ENCODE results near the gene EAF2.

Gene EAF2

GRCh38 chr3:121883507-121883906 lies 48.5 kb downstream of the EAF2 start:
- DNase-seq (no peak), ATAC-seq (replicated peaks) (no peak)
- Mint-ChIP-seq H3K36me3 (peaks cover 36 to 41% of the 10 kb centered on the region in 2 donors), H3K27me3 (no peaks in the 10 kb centered on the region), H3K27ac (no peak overlapping the region), H3K4me3 (no peak overlapping the region), H3K4me1 (peaks cover 12 to 36% of the 10 kb centered on the region in 2 donors), H3K9me3 (no peaks in the 10 kb centered on the region)

- H3K4me1 Mint-ChIP-seq, result peaks cover 8 to 19% of the 10 kb centered on the region in 2 donors
- ATAC-seq (replicated peaks), result no peak
- H3K27me3 Mint-ChIP-seq, result no peaks in the 10 kb centered on the region
- no peaks in the 10 kb centered on the region for H3K9me3 Mint-ChIP-seq
- DNase-seq, result no peak
- peaks cover 27 to 31% of the 10 kb centered on the region in 2 donors for H3K36me3 Mint-ChIP-seq
- H3K27ac Mint-ChIP-seq, result no peak overlapping the region
- no peak overlapping the region for H3K4me3 Mint-ChIP-seq
Measured at GRCh38 chr3:121885386-121885785, 50.4 kb downstream of the EAF2 start.

DNA sequence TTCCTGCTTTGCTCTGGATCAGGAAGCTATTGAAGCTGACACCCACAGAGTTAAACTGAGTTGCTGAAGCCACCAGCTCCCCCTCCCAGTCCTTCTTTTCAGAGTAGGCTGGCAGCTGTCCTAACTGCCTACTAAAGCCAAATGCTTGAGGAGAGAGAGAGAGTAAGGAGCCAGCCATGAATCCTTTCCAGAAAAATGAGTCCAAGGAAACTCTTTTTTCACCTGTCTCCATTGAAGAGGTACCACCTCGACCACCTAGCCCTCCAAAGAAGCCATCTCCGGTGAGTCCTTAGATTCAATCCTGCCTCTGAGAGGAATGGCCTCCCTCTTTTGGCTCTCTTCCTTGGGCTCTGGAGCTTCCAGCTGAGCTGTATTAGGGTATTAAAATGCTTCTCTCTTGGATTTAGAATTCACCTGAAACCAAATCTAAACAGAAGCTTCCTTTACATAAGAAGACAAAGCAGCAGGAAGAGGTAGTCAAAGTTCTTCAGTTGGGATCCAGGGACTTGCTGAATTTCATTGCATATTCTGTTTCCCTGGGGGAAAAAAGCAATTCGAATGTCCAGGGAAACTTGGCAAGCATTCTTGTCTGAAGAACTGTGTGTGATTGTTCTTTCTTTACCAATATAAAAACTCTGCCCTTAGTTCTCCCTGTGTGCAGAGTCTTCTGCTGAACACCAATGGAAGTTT lies 59.4 kb downstream of the EAF2 start, which contains the start of gene SLC15A2:
Gene SLC15A2, plus strand, starts transcription at position 101 of the 690 bp plus-strand sequence. Its CDS starts 76 bp downstream, at position 177.
- DNase-seq, result no peak
- H3K36me3 Mint-ChIP-seq, result peaks cover 22 to 29% of the 10 kb centered on the region in 2 donors
- no peaks in the 10 kb centered on the region for H3K4me1 Mint-ChIP-seq
- no peak within 1 kb of the TSS for H3K4me3 Mint-ChIP-seq
- H3K27me3 Mint-ChIP-seq, result no peaks in the 10 kb centered on the region
- H3K9me3 Mint-ChIP-seq, result no peaks in the 10 kb centered on the region
- no peak for ATAC-seq (replicated peaks)
- H3K27ac Mint-ChIP-seq, result no peak within 1 kb of the TSS

GRCh38 chr3:121895121-121895520 lies 60.1 kb downstream of the EAF2 start:
- Mint-ChIP-seq H3K4me1 (no peaks in the 10 kb centered on the region), H3K27ac (no peak overlapping the region), H3K36me3 (peaks cover 25 to 33% of the 10 kb centered on the region in 2 donors), H3K9me3 (no peaks in the 10 kb centered on the region), H3K27me3 (no peaks in the 10 kb centered on the region), H3K4me3 (no peak overlapping the region)
- no peak for ATAC-seq (replicated peaks)
- no peak for DNase-seq

- ATAC-seq (replicated peaks), result no peak
- Mint-ChIP-seq H3K4me1 (no peaks in the 10 kb centered on the region), H3K36me3 (peaks cover 30 to 39% of the 10 kb centered on the region in 2 donors), H3K4me3 (no peak overlapping the region), H3K27ac (no peak overlapping the region), H3K27me3 (no peaks in the 10 kb centered on the region), H3K9me3 (no peaks in the 10 kb centered on the region)
- no peak for DNase-seq
Measured at GRCh38 chr3:121895736-121896135, 60.7 kb downstream of the EAF2 start.

GRCh38 chr3:121896823-121897222 lies 61.8 kb downstream of the EAF2 start:
- ATAC-seq (replicated peaks), result no peak

DNA sequence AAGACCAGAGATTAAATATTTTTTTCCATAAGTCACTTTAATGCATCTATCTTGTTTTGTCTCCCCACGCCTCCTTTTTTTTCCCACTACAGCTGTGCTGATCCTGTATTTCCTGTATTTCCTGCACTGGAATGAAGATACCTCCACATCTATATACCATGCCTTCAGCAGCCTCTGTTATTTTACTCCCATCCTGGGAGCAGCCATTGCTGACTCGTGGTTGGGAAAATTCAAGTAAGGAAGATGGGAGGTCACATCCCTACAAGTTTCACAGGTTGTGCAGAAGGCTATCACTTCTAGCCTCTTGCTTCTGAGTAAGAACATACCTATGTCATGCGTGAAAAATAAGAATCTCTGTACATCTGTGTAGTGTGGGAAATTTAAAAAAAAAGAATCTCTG lies 62.3 kb downstream of the EAF2 start:
- peaks cover 0 to 2% of the 10 kb centered on the region in 2 donors for H3K9me3 Mint-ChIP-seq
- ATAC-seq (replicated peaks), result no peak
- no peak overlapping the region for H3K27ac Mint-ChIP-seq

More at GRCh38 chr3:121896823-121897222, 61.8 kb downstream of the EAF2 start:
- H3K4me1 Mint-ChIP-seq, result no peaks in the 10 kb centered on the region
- H3K9me3 Mint-ChIP-seq, result peaks cover 0 to 2% of the 10 kb centered on the region in 2 donors
- H3K27ac Mint-ChIP-seq, result no peak overlapping the region
- no peaks in the 10 kb centered on the region for H3K27me3 Mint-ChIP-seq
- H3K4me3 Mint-ChIP-seq, result no peak overlapping the region
- peaks cover 38 to 46% of the 10 kb centered on the region in 2 donors for H3K36me3 Mint-ChIP-seq
- no peak for DNase-seq

DNA sequence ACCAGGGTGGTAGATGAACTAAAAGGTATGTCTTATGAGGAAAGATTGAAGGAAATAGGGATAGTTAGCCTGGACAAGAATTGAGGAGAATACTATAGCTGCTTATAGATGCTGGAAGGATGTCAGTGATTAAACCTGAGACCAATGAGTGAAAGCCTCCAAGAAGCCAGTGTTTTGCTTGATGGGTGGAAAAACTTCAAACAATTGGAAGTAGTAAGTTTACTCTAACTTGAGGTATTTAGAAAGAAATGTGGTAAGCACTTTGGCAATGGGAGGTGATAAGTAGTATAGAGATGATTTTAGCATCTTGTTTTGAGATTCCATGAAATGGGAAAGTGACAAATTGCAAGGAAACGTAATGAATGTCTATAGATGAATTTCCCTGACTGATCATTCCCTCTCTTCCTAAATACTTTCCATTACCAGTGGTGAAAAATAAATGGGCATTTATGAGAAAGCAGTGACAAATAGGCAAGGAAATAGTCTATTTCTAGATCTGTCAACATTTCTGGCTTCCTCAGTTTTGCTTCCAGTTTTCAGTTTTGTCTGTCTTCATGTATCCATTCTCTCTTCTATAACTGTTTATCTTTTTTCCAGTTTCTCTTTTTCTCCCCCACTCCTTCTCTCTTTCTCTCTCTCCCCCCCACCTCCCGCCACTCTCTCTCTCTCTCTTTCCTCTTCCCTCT lies 78.4 kb downstream of the EAF2 start:
- no peak for DNase-seq

More for the DNA sequence above, 62.3 kb downstream of the EAF2 start:
- Mint-ChIP-seq H3K4me1 (no peaks in the 10 kb centered on the region), H3K36me3 (peaks cover 39 to 49% of the 10 kb centered on the region in 2 donors), H3K27me3 (no peaks in the 10 kb centered on the region), H3K4me3 (no peak overlapping the region)
- DNase-seq, result no peak

GRCh38 chr3:121914081-121914998 lies 79.3 kb downstream of the EAF2 start:
- DNase-seq (no peak), ATAC-seq (replicated peaks) (no peak)
- Mint-ChIP-seq H3K9me3 (no peaks in the 10 kb centered on the region), H3K27ac (no peak overlapping the region), H3K4me3 (no peak overlapping the region), H3K36me3 (peaks cover 56 to 73% of the 10 kb centered on the region in 2 donors), H3K27me3 (no peaks in the 10 kb centered on the region), H3K4me1 (peaks cover 10 to 20% of the 10 kb centered on the region in 2 donors)

More for the DNA sequence above, 78.4 kb downstream of the EAF2 start:
- peaks cover 55 to 71% of the 10 kb centered on the region in 2 donors for H3K36me3 Mint-ChIP-seq
- ATAC-seq (replicated peaks), result no peak
- no peaks in the 10 kb centered on the region for H3K9me3 Mint-ChIP-seq
- no peaks in the 10 kb centered on the region for H3K27me3 Mint-ChIP-seq
- peaks cover 10 to 20% of the 10 kb centered on the region in 2 donors for H3K4me1 Mint-ChIP-seq
- H3K4me3 Mint-ChIP-seq, result no peak overlapping the region
- H3K27ac Mint-ChIP-seq, result no peak overlapping the region

DNA sequence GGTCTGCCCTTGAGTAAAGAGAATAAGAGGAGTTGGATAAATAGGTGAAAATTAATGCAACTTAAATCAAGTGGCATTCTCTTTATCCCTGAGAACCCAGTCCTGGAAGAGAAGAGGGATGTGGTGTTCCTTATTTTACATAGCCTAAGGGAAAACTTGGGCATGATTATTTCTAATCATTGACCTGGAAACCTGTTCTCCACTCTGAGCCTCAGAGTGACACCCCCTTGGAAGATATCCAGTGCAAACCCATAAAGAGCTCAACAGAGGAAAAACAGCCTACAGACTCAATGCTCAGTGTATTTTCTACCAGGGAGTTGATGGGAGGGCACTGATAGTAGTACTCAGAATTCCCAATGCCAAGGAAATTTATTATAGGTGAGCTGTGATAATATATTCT lies 81.2 kb downstream of the EAF2 start:
- Mint-ChIP-seq H3K4me3 (no peak overlapping the region), H3K4me1 (peaks cover 8 to 15% of the 10 kb centered on the region in 2 donors), H3K27me3 (no peaks in the 10 kb centered on the region), H3K36me3 (peaks cover 45 to 70% of the 10 kb centered on the region in 2 donors), H3K9me3 (no peaks in the 10 kb centered on the region), H3K27ac (no peak overlapping the region)
- DNase-seq (no peak), ATAC-seq (replicated peaks) (no peak)

- no peak overlapping the region for H3K4me3 Mint-ChIP-seq
- peaks cover 1 to 2% of the 10 kb centered on the region in 2 donors for H3K4me1 Mint-ChIP-seq
- DNase-seq, result no peak
- no peaks in the 10 kb centered on the region for H3K27me3 Mint-ChIP-seq
- H3K27ac Mint-ChIP-seq, result no peak overlapping the region
- ATAC-seq (replicated peaks), result no peak
- no peaks in the 10 kb centered on the region for H3K9me3 Mint-ChIP-seq
- H3K36me3 Mint-ChIP-seq, result peaks cover 42 to 71% of the 10 kb centered on the region in 2 donors
Measured at GRCh38 chr3:121918779-121919483, 83.9 kb downstream of the EAF2 start.

DNA sequence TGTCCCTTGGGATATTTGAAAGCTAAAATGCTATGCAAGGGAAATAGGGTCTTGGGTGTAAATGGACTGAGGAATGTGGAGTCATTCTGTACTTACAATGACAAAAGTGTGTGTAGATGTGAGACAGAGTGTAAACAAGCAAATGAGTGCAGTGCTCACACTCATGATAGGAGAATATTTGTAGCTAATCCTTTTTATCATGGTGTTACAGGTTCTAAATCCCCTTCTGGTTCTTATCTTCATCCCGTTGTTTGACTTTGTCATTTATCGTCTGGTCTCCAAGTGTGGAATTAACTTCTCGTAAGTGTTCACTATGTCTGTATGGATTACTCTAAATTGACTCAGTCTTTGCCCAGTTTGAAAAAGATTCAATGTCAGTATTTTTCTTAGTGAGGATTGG lies 89.7 kb downstream of the EAF2 start:
- no peak overlapping the region for H3K4me3 Mint-ChIP-seq
- H3K27me3 Mint-ChIP-seq, result no peaks in the 10 kb centered on the region
- H3K4me1 Mint-ChIP-seq, result peaks cover 3 to 10% of the 10 kb centered on the region in 2 donors
- H3K27ac Mint-ChIP-seq, result no peak overlapping the region
- H3K9me3 Mint-ChIP-seq, result peaks cover 3 to 4% of the 10 kb centered on the region in 2 donors
- ATAC-seq (replicated peaks) (no peak), DNase-seq (no peak)
- H3K36me3 Mint-ChIP-seq, result peaks cover 44 to 76% of the 10 kb centered on the region in 2 donors

- peak overlapping the region; percentile 56 for H3K27ac Mint-ChIP-seq
- ATAC-seq (replicated peaks), result peak; percentile 52 to 57
- H3K27me3 Mint-ChIP-seq, result no peaks in the 10 kb centered on the region
- H3K4me3 Mint-ChIP-seq, result no peak overlapping the region
- no peak for DNase-seq
- H3K36me3 Mint-ChIP-seq, result peaks cover 52 to 79% of the 10 kb centered on the region in 2 donors
- H3K4me1 Mint-ChIP-seq, result peaks cover 3 to 10% of the 10 kb centered on the region in 2 donors
- peaks cover 3 to 4% of the 10 kb centered on the region in 2 donors for H3K9me3 Mint-ChIP-seq
Measured at GRCh38 chr3:121926380-121926779, 91.4 kb downstream of the EAF2 start.

All from stimulated activated naive B cell treated with anti-CD40 and anti-IgM and Interleukin-4, amounts not matched to agents 10 μg/mL and 1 μg/mL and 100 μg/mL, for 72 hours (primary cell).